Neuronal stem cell (in vitro differentiated cells): ENCODE data around the gene OSCP1. TPM values are rescaled to one million over a fixed set of nuclear protein-coding genes. Genes with fewer than 3 reads are reported as not detected.

Experiments
- small RNA-seq: library from polyadenylated mRNA; stranded (forward); fragments of <200 nt; extraction: miRNeasy Mini kit (QIAGEN cat#:217004); gene quantifications from one replicate; pipeline ENCODE3, GENCODE V24; 2013; ENCODE audit not compliant: insufficient read depth

Gene OSCP1

Small RNA genes lying within 50 kb of the gene (small RNA-seq; reads per million reads assigned to genes)
- not detected for gene RNU4-27P
- gene SNORA63C = 1.6 reads per million
